Breast epithelium (tissue), 3 donors: ENCODE measurements around the gene BCAP31.

Experiments
- CTCF ChIP-seq, 3 donors: fragments of 450-650 bp; IDR thresholded peaks; one replicate each; pipeline ENCODE4 v1.5.1; 2016 to 2017; ENCODE audit warnings: antibody characterized with exemption in 3 of 3, mild to moderate bottlenecking in 3 of 3, moderate library complexity in 3 of 3
- POLR2A ChIP-seq: fragments of 450-650 bp; IDR thresholded peaks from one replicate; pipeline ENCODE4 v1.6.1; 2016; ENCODE audit warnings: antibody characterized with exemption, mild to moderate bottlenecking, moderate library complexity
- POLR2AphosphoS5 ChIP-seq, 3 donors: sonication (generic); formaldehyde crosslinking; IDR thresholded peaks; one replicate each; pipeline ENCODE4 v1.6.1; 2017; ENCODE audit warnings: antibody characterized with exemption in 3 of 3

DNA sequence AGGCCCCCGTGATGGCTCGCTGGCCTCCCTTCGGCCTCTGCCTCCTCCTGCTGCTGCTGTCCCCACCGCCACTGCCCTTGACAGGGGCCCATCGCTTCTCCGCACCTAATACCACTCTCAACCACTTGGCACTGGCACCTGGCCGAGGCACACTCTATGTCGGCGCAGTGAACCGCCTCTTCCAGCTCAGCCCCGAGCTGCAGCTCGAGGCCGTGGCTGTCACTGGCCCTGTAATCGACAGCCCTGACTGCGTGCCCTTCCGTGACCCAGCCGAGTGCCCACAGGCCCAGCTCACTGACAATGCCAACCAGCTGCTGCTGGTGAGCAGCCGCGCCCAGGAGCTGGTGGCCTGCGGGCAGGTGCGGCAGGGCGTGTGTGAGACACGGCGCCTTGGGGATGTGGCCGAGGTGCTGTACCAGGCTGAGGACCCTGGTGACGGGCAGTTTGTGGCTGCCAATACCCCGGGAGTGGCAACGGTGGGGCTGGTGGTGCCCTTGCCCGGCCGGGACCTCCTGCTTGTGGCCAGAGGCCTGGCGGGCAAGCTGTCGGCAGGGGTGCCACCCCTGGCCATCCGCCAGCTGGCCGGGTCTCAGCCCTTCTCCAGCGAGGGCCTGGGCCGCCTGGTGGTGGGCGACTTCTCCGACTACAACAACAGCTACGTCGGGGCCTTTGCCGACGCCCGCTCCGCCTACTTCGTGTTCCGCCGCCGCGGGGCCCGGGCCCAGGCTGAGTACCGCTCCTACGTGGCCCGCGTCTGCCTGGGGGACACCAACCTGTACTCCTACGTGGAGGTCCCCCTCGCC lies 42.9 kb upstream of the BCAP31 start:
- no peak for TF ChIP-seq POLR2A
- TF ChIP-seq CTCF (IDR thresholded peaks at IDR 0.05), result no peak
- TF ChIP-seq POLR2AphosphoS5 (IDR thresholded peaks at IDR 0.05), result no peak
